ENCODE measurements around the gene MCM7.

DNA sequence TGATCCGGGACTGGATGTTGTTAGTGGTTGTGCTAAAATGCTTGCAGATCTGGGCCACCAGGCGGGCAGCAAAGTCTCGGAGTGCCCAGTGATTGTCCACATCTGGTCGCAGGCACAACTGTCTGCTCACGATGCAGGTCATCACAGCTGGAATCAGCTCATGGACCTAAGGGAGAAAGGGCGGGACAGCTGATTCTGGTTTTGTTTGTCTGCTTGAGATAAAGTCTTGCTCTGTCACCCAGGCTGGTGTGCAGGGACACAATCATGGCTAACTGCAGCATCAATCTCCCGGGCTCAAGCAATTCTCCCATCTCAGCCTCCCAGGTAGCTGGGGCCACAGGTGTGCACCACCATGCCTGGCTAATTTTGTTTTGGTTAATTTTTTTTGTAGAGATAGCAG lies 10.0 kb upstream of the MCM7 start:
- TF ChIP-seq, protein P1, sequence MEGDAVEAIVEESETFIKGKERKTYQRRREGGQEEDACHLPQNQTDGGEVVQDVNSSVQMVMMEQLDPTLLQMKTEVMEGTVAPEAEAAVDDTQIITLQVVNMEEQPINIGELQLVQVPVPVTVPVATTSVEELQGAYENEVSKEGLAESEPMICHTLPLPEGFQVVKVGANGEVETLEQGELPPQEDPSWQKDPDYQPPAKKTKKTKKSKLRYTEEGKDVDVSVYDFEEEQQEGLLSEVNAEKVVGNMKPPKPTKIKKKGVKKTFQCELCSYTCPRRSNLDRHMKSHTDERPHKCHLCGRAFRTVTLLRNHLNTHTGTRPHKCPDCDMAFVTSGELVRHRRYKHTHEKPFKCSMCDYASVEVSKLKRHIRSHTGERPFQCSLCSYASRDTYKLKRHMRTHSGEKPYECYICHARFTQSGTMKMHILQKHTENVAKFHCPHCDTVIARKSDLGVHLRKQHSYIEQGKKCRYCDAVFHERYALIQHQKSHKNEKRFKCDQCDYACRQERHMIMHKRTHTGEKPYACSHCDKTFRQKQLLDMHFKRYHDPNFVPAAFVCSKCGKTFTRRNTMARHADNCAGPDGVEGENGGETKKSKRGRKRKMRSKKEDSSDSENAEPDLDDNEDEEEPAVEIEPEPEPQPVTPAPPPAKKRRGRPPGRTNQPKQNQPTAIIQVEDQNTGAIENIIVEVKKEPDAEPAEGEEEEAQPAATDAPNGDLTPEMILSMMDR (conservative IDR thresholded peaks at IDR 0.05 in 1 of 2, IDR thresholded peaks at IDR 0.05 in 1 of 2; ENCODE audit: low read depth in 1 of 2, low read length in 2 of 2) = no peak
- TF ChIP-seq EZH2 (IDR thresholded peaks at IDR 0.05; ENCODE audit: low read length, missing control alignments) = no peak

Measured in fibroblast of lung (primary cell).